ENCODE measurements around the gene PSMD9.

PSMD9 gene

GRCh38 chr12:121888478-121889273, at the start of gene PSMD9:
Gene PSMD9, plus strand, starts transcription at chr12:121888790. Its CDS starts 67 bp downstream, at chr12:121888857.
- POLR2A ChIA-PET = interaction anchor here (0.8 to 1.2 kb wide), 3 partner anchors 29 to 94 kb away, joined by 3 to 4 read pairs (median 4); partner anchors contain the start of gene SETD1B
- DNase-seq (ENCODE audit: extremely low spot score) = peak; percentile 99
- CTCF ChIA-PET = interaction anchor here (0.7 to 7.8 kb wide), 20 partner anchors 9 to 166 kb away, joined by 3 to 102 read pairs (median 4); partner anchors contain the start of gene RHOF
- TF ChIP-seq CTCF (IDR thresholded peaks at IDR 0.05; ENCODE audit: control extremely low read depth, extremely low read depth, low read depth, missing control alignments) = peak; percentile 66

DNA sequence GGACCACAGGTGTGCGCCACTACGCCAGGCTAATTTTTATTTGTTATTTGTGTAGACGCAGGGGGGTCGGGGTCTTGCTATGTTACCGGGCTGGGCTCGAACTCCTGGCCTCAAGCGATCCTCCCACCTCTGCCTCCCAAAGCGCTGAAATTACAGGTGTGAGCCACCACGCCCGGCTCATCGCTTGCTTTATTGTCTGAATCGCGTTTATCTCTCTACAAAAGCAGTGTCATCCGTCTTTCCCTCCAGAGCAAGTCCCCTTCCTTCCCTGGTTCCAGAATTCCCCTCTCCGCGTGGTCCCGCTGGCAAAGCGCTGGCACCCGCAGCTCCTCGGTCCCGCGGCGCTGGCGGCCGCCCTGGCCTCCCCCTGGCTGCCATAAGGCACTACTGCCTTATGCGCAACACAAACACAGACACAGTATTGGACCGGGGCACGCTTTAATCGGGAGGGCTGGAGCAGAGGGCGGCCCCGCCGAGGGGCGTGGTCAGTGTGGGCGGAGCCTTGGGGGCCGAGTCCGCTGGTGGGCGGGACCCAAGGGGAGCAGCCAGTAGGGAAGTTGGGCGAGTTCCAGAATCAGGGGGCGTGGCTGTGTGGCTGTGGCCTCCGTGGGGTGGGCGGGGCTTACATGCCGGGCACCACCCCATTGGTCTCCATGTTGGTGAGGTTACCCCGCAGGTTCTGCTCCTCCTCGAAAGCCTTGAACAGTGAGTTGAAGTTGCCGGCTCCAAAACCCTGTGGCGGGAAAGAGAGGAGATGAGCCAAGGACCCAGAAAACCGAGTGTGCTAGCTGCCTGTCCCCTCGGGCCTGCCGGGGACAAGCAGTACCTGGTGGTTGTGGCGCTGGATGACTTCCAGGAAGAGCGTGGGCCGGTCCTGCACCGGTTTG, 49.2 kb upstream of the PSMD9 start:
- TF ChIP-seq CTCF (IDR thresholded peaks at IDR 0.05; ENCODE audit: control extremely low read depth, extremely low read depth, low read depth, missing control alignments) = no peak
- ChIA-PET CTCF (interaction anchor here (3.0 to 7.3 kb wide), 3 partner anchors 12 to 45 kb away, joined by 19 to 52 read pairs (median 30); partner anchors contain the start of gene RHOF), POLR2A (interaction anchor here (0.6 kb wide), 1 partner anchor 33 kb away, joined by 3 read pairs; no protein-coding TSS in a partner anchor)
- peak; percentile 100 for DNase-seq (ENCODE audit: extremely low spot score)

DNA sequence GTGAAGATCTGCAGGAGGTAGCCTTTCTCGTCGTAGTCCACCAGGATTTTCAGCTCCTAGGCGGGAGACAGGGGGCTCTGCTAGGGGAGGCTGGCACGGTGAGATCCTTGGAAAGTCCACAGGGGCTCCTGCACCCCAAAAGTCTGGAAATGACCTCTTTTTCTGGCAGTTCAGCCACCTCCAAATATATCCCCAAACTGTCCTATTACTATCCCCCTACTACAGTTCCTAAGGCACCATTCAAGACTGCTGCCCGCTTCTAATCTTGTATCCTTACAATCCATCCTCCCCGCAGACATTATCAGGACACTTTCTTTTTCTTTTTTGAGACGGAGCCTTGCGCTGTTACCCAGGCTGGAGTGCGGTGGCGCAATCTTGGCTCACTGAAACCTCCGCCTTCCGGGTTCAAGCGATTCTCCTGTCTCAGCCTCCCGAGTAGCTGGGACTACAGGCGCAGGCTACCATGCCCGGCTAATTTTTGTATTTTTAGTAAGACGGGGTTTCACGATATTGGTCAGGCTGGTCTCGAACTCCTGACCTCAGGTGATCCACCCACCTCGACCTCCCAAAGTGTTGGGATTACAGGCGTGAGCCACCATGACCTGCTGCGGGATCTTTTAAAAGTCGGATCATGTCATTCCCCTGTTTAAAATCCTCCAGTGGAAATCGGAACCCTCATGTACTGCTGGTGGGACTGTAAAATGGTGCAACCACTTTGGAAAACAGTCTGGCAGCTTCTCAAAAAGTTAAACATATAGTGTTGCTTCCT, 48.4 kb upstream of the PSMD9 start:
- ChIA-PET CTCF (interaction anchor here (3.0 to 7.3 kb wide), 3 partner anchors 12 to 45 kb away, joined by 19 to 52 read pairs (median 30); partner anchors contain the start of gene RHOF), POLR2A (no interaction called here)
- TF ChIP-seq CTCF (IDR thresholded peaks at IDR 0.05; ENCODE audit: control extremely low read depth, extremely low read depth, low read depth, missing control alignments) = no peak
- DNase-seq (ENCODE audit: extremely low spot score) = no peak

DNA sequence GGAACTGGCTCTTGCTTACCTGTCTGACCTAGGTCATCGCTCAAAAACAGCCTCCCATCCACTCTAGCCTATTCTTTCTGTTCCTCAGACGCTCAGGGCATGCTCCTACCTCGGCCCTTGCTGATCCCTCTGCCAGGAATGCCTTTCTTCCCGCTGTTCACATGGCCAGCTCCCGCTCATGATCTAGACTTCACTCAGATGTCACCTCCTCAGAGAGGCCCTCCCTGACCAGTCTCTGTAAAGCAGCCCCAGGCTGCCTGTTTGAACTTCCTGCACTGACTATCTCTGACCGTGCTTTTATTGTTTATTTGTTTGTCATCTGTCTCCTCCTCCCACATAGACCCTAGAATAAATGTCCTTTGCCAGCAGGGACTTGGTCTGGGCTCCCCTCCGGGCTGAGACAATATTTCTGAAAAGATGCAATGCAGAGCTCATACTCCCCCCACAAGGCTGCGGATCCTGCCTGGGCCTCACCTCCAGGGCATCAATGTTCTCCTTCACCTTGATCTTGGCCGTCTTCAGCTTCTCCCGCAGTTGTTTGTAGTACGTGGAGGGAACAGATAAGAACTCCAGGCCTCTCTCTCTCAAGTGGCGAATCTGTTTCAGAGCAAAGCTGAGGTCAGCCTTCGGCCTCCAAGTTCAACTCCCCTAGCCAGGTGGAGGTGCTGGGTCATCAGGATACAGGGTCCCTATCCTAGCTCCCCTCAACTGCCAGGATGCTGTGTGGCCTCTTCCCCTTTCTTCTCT, 45.2 kb upstream of the PSMD9 start:
- DNase-seq (ENCODE audit: extremely low spot score) = no peak
- ChIA-PET CTCF (interaction anchor here (1.1 to 1.9 kb wide), 6 partner anchors 9 to 49 kb away, joined by 3 to 11 read pairs (median 4); partner anchors contain the start of genes PSMD9 and RHOF), POLR2A (no interaction called here)
- no peak for TF ChIP-seq CTCF (IDR thresholded peaks at IDR 0.05; ENCODE audit: control extremely low read depth, extremely low read depth, low read depth, missing control alignments)

- POLR2A ChIA-PET = no interaction called here
- CTCF ChIA-PET = interaction anchor here (0.9 to 2.0 kb wide), 3 partner anchors 18 to 34 kb away, joined by 3 to 5 read pairs (median 3); no protein-coding TSS in a partner anchor
- DNase-seq (ENCODE audit: extremely low spot score) = no peak
- no peak for TF ChIP-seq CTCF (IDR thresholded peaks at IDR 0.05; ENCODE audit: control extremely low read depth, extremely low read depth, low read depth, missing control alignments)
These were observed 42.9 kb upstream of the PSMD9 start for GRCh38 chr12:121845701-121846100.

Data from GM10248 (cell line).